ENCODE measurements around the gene BCS1L. TPM values are rescaled to one million over a fixed set of nuclear protein-coding genes. Genes with fewer than 3 reads are reported as not detected.

Gene BCS1L
- total and polyA plus RNA-seq, 2 of the 13 experiments (the other 11 are each of a cell fraction or from before 2014, with no cell fraction given), result 48.9 to 76.0 TPM

DNA sequence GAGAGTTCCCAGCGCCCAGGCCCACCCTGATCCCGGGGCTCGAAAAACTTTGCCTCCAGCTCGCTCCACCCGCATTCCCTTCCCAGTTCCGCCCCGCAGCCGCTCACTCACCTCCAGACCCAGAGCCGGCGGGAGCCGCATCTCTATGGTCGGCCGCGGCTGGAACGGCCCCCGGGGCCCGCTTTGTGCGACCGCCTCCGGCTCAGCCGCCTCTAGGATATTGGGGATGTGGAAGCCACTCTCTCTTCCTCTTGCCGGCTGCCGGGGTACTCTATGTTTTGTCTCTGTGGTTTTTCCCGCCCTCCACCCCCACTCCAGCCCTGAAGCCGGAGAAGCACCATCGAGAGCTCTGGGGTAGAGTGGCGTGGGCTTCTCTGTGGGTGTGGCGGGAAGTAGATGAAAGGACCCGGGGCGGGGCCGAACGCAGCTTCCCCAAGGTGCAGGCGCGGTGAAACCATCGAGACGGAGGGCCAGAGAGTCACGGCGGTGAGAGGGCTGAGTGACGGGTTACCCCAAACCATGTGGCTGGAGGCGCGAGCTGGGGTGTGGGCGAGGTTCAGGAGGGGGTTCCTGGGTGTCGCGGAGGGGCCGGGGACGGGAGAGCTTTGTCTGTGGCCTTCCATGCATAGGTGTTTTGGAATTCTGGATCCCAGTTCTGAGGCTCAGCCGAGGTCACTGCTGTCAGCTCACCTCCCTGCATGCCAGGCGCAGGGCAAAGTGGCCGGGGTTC is at the start of gene BCS1L, which contains the start of gene ZNF142 (continued):
- TF ChIP-seq ZNF652 (CRISPR knock-in tag; IDR thresholded peaks at IDR 0.05; ENCODE audit: borderline replicate concordance, low read depth) (no peak), GATAD2A (CRISPR knock-in tag; IDR thresholded peaks at IDR 0.05) (peak; percentile 63; the same call in 1 of the 2 replicates), ZNF550 (CRISPR knock-in tag; IDR thresholded peaks at IDR 0.05; ENCODE audit: borderline replicate concordance) (no peak), SP1 (IDR thresholded peaks at IDR 0.05) (no peak), SP1 (CRISPR knock-in tag; IDR thresholded peaks at IDR 0.05) (peak; percentile 80), ZNF460 (CRISPR knock-in tag; IDR thresholded peaks at IDR 0.05; ENCODE audit: borderline replicate concordance) (no peak), MTA1 (CRISPR knock-in tag; IDR thresholded peaks at IDR 0.05; ENCODE audit: borderline replicate concordance) (peak; percentile 88; the same call in 1 of the 2 replicates), ZNF160 (CRISPR knock-in tag; IDR thresholded peaks at IDR 0.05) (peak; percentile 72), CBX1 (IDR thresholded peaks at IDR 0.05; ENCODE audit: low read depth) (no peak), RCOR2 (CRISPR knock-in tag; IDR thresholded peaks at IDR 0.05) (0 out of 2 replicates have a peak, but pooled peaks have one; percentile 23), KDM2A (CRISPR knock-in tag; IDR thresholded peaks at IDR 0.05; ENCODE audit: borderline replicate concordance, low read depth) (peak; percentile 82), ZSCAN22 (CRISPR knock-in tag; IDR thresholded peaks at IDR 0.05) (peak; percentile 56; the same call in 1 of the 2 replicates), ZBTB7B (CRISPR knock-in tag; IDR thresholded peaks at IDR 0.05) (peak; percentile 13)
- TF ChIP-seq, protein P1, sequence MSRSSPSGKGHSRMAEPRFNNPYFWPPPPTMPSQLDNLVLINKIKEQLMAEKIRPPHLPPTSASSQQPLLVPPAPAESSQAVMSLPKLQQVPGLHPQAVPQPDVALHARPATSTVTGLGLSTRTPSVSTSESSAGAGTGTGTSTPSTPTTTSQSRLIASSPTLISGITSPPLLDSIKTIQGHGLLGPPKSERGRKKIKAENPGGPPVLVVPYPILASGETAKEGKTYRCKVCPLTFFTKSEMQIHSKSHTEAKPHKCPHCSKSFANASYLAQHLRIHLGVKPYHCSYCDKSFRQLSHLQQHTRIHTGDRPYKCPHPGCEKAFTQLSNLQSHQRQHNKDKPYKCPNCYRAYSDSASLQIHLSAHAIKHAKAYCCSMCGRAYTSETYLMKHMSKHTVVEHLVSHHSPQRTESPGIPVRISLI (CRISPR knock-in tag; IDR thresholded peaks at IDR 0.05; ENCODE audit: borderline replicate concordance), result peak; percentile 39; the same call in 1 of the 2 replicates
- TF ChIP-seq, protein P2, sequence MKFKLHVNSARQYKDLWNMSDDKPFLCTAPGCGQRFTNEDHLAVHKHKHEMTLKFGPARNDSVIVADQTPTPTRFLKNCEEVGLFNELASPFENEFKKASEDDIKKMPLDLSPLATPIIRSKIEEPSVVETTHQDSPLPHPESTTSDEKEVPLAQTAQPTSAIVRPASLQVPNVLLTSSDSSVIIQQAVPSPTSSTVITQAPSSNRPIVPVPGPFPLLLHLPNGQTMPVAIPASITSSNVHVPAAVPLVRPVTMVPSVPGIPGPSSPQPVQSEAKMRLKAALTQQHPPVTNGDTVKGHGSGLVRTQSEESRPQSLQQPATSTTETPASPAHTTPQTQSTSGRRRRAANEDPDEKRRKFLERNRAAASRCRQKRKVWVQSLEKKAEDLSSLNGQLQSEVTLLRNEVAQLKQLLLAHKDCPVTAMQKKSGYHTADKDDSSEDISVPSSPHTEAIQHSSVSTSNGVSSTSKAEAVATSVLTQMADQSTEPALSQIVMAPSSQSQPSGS (CRISPR knock-in tag; IDR thresholded peaks at IDR 0.05), result peak; percentile 62; the same call in 1 of the 2 replicates
- TF ChIP-seq, protein P3, sequence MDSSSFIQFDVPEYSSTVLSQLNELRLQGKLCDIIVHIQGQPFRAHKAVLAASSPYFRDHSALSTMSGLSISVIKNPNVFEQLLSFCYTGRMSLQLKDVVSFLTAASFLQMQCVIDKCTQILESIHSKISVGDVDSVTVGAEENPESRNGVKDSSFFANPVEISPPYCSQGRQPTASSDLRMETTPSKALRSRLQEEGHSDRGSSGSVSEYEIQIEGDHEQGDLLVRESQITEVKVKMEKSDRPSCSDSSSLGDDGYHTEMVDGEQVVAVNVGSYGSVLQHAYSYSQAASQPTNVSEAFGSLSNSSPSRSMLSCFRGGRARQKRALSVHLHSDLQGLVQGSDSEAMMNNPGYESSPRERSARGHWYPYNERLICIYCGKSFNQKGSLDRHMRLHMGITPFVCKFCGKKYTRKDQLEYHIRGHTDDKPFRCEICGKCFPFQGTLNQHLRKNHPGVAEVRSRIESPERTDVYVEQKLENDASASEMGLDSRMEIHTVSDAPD (CRISPR knock-in tag; IDR thresholded peaks at IDR 0.05), result 0 out of 2 replicates have a peak, but pooled peaks have one; percentile 15
- TF ChIP-seq, protein P4, sequence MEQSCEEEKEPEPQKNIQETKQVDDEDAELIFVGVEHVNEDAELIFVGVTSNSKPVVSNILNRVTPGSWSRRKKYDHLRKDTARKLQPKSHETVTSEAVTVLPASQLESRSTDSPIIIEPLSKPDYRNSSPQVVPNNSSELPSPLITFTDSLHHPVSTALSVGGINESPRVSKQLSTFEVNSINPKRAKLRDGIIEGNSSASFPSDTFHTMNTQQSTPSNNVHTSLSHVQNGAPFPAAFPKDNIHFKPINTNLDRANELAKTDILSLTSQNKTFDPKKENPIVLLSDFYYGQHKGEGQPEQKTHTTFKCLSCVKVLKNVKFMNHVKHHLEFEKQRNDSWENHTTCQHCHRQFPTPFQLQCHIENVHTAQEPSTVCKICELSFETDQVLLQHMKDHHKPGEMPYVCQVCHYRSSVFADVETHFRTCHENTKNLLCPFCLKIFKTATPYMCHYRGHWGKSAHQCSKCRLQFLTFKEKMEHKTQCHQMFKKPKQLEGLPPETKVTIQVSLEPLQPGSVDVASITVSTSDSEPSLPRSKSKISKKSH (CRISPR knock-in tag; IDR thresholded peaks at IDR 0.05; ENCODE audit: borderline replicate concordance), result 0 out of 2 replicates have a peak, but pooled peaks have one; percentile 58
- TF ChIP-seq, protein P5, sequence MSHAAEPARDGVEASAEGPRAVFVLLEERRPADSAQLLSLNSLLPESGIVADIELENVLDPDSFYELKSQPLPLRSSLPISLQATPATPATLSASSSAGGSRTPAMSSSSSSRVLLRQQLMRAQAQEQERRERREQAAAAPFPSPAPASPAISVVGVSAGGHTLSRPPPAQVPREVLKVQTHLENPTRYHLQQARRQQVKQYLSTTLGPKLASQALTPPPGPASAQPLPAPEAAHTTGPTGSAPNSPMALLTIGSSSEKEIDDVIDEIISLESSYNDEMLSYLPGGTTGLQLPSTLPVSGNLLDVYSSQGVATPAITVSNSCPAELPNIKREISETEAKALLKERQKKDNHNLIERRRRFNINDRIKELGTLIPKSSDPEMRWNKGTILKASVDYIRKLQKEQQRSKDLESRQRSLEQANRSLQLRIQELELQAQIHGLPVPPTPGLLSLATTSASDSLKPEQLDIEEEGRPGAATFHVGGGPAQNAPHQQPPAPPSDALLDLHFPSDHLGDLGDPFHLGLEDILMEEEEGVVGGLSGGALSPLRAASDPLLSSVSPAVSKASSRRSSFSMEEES (CRISPR knock-in tag; IDR thresholded peaks at IDR 0.05), result no peak; the same call in 1 of the 2 replicates

All from HepG2 (cell line).